Mesodermal cell (in vitro differentiated cells): ENCODE results near the gene TRMT2A.
"Not testable (repeated sequence)": the region's sequence is repeated elsewhere in the genome, so short reads cannot be mapped to it uniquely, and the experiment has no call there.

Experiments
- H3K27ac ChIP-seq: 2 replicates; pipeline ENCODE4 v1.7.0; 2013; ENCODE audit warnings: mild to moderate bottlenecking, low read depth, low read length, moderate library complexity; ENCODE audit not compliant: severe bottlenecking
- H3K36me3 ChIP-seq: 2 replicates; pipeline ENCODE4 v1.7.1; 2013; ENCODE audit warnings: mild to moderate bottlenecking, low read length, moderate library complexity; ENCODE audit not compliant: control insufficient read depth, insufficient read depth
- H3K4me1 ChIP-seq: one replicate; pipeline ENCODE4 v1.7.1; 2013; ENCODE audit warnings: mild to moderate bottlenecking, low read length; ENCODE audit not compliant: insufficient read depth, control insufficient read depth, poor library complexity, severe bottlenecking
- H3K4me3 ChIP-seq: 2 replicates; pipeline ENCODE4 v1.7.0; 2013; ENCODE audit warnings: low read length, control low read depth, mild to moderate bottlenecking; ENCODE audit not compliant: insufficient read depth, poor library complexity, severe bottlenecking; ENCODE audit errors: extremely low read depth
- H3K9me3 ChIP-seq: 2 replicates; pipeline ENCODE4 v1.7.1; 2013; ENCODE audit warnings: mild to moderate bottlenecking, low read length, moderate library complexity; ENCODE audit not compliant: control insufficient read depth
- WGBS, 2 experiments: methylation state at CpG; one replicate each; pipeline ENCODE4 v1.1.5; 2013; ENCODE audit warnings: missing lambda C conversion rate in 2 of 2; ENCODE audit not compliant: insufficient coverage in 2 of 2; 5-methylcytosine and 5-hydroxymethylcytosine counted together

The TRMT2A gene

DNA sequence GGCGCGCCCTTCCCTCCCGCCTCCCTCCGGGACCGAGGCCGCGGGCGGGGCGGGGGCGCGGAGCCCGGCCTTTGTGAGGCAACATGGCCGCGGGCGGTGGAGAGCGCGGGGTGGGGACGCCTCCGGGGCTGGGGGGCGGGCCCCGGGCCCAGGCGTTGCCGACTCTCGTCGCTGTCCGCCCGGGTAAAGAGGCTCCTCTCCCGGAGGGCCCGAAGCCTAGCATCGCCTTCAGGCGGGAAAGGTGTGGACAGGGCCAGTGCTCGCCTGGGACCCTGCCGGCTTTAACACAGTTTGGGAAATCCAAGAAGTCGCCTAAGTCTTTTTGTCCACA, 36.6 kb downstream of the TRMT2A start:
- Histone ChIP-seq H3K36me3 (peaks cover 19% of the 10 kb centered on the region), H3K4me1 (peaks cover 13% of the 10 kb centered on the region), H3K9me3 (no peaks in the 10 kb centered on the region), H3K27ac (peak overlapping the region; percentile 92), H3K4me3 (peak overlapping the region; percentile 87)
- WGBS, 2 experiments: 1% methylated on average over 22 to 32 of the region's 34 CpGs

GRCh38 chr22:20079745-20080444, 37.1 kb downstream of the TRMT2A start, which contains the start of gene DGCR8:
TSS of gene DGCR8 (plus strand) at chr22:20080241. CDS start at chr22:20085964, 5,723 bp downstream.
- Histone ChIP-seq H3K4me1 (peaks cover 13% of the 10 kb centered on the region), H3K4me3 (peak within 1 kb of the TSS; percentile 87), H3K36me3 (peaks cover 18% of the 10 kb centered on the region), H3K9me3 (no peaks in the 10 kb centered on the region), H3K27ac (peak within 1 kb of the TSS; percentile 92)
- 1% methylated on average over 63 to 73 of the region's 100 CpGs for WGBS, 2 experiments

- Histone ChIP-seq H3K27ac (no peak overlapping the region), H3K9me3 (no peaks in the 10 kb centered on the region), H3K4me1 (peaks cover 6% of the 10 kb centered on the region), H3K4me3 (no peak overlapping the region), H3K36me3 (peaks cover 3% of the 10 kb centered on the region)
- WGBS, 2 experiments: 89 to 100% methylated on average over 2 to 3 of the region's 6 CpGs
Observed at GRCh38 chr22:20076627-20077172, 40.3 kb downstream of the TRMT2A start.

- H3K36me3 ChIP-seq: no peaks in the 10 kb centered on the region
- 89 to 95% methylated on average over 8 of the region's 8 CpGs for WGBS, 2 experiments
- no peaks in the 10 kb centered on the region for H3K9me3 ChIP-seq
- no peaks in the 10 kb centered on the region for H3K4me1 ChIP-seq
- H3K4me3 ChIP-seq: no peak overlapping the region
- H3K27ac ChIP-seq: no peak overlapping the region
Observed at GRCh38 chr22:20071524-20071972, 45.5 kb downstream of the TRMT2A start.

DNA sequence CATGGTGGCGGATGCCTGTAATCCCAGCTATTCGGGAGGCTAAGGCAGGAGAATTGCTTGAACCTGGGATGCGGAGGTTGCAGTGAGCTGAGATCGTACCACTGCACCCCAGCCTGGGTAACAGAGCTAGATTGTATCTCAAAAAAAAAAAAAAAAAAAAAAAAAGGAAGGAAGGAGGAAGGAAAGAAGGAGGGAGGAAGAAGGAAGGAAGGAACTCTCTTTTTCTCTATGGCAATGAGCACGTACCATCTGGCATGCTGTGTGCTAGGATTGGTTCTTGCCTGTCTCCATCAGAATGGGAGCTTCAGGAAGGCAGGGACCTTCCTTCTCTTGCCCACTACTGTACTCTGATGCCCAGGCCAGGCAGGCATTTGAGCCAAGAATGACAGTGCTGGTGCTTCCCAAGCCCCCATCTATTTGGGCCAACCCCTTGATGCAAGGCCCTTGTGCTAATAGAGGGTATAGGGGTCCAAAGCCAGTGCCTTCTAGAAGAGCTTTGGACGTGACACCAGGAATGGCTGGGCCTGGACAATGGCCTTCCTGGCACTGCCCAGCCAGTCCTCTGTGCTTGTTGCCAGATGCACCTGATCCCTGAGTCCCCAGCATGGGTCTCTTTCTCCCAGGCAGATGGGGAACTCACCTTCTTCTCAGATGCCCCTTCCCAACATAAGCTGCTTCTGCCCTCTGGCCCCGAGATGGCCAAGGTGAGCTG, 47.5 kb downstream of the TRMT2A start:
- 90 to 91% methylated on average over 5 to 6 of the region's 7 CpGs for WGBS, 2 experiments
- H3K36me3 ChIP-seq: no peaks in the 10 kb centered on the region
- H3K4me1 ChIP-seq: no peaks in the 10 kb centered on the region
- H3K27ac ChIP-seq: no peak overlapping the region
- no peaks in the 10 kb centered on the region for H3K9me3 ChIP-seq
- no peak overlapping the region for H3K4me3 ChIP-seq

DNA sequence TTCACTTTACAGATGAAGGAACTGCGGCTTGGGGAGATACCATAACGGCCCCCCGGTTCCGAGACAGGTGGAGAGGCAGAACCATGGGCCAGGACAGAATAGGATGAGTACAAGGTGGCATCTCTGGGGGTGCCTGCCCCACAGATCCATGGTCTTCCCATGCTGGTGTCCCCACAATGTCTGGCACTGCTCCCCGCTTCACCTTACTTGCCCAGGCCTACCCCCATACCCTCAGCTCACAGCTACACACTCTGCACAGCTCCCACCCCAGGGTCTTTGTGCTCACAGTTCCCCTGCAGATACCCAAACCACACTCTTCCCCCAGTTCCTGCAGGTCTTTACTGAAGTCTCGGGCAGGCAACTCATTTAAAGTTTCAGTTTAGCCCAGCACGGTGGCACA, 48.4 kb downstream of the TRMT2A start:
- 92 to 97% methylated on average over 3 to 7 of the region's 7 CpGs for WGBS, 2 experiments
- Histone ChIP-seq H3K27ac (no peak overlapping the region), H3K4me1 (no peaks in the 10 kb centered on the region), H3K36me3 (no peaks in the 10 kb centered on the region), H3K4me3 (no peak overlapping the region), H3K9me3 (no peaks in the 10 kb centered on the region)

DNA sequence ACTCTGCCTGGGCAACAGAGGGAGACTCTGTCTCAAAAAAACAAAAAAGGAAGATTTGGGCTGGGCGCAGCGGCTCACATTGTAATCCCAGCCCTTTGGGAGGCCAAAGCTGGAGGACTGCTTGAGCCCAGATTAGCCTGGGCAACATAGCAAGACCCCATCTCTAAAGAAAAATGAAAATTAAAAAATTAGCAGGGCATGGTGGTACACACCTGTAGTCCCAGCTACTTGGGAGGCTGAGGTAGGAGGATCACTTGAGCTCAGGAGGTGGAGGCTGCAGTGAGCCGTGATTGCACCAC, 49.7 kb downstream of the TRMT2A start:
- H3K36me3 ChIP-seq, H3K4me1 ChIP-seq, H3K9me3 ChIP-seq, H3K27ac ChIP-seq, H3K4me3 ChIP-seq: not testable (repeated sequence)
- 94 to 100% methylated on average over 2 to 3 of the region's 3 CpGs for whole genome bisulfite sequencing, 2 experiments

- H3K36me3 ChIP-seq: no peaks in the 10 kb centered on the region
- H3K27ac ChIP-seq: no peak overlapping the region
- H3K9me3 ChIP-seq: no peaks in the 10 kb centered on the region
- no peak overlapping the region for H3K4me3 ChIP-seq
- peaks cover 7% of the 10 kb centered on the region for H3K4me1 ChIP-seq
- 92% methylated on average over 8 to 11 of the region's 11 CpGs for WGBS, 2 experiments
Observed at GRCh38 chr22:20066617-20067383, 50.2 kb downstream of the TRMT2A start.

DNA sequence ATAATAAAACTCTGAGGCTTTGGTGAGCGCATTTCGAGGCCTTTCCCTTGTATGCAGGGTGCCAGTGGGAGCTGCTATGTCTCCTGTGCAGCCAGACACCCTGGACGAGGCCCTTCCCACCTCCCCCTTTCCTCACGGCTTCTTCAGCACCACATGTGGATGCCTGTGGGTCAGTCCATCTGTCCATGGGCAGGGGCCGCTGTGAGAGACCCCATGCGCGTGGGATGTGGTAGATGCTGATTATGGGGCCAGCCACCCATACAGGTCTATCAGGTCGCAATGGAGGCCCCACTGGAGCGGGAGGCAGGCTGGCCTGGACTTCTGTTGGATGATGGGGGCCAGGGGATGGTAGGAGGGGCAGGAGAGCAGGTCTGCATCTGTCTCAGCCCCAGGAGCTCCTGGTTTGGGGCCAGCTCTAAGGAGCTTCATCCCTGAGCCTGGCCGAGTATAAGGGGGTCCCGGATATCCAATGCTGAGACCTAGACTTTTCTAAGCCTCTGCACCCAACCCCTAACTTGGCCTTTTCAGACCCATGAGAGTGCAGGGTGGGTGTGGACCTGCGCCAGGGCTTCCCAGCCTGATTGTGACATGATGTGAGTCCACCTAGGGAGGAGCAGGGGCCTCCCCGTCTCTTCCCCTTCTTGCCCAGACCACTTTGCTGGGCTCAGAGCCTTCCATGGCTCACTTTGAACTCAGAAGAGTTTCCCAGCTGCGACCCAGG, 51.0 kb downstream of the TRMT2A start:
- H3K27ac ChIP-seq: no peak overlapping the region
- 89 to 90% methylated on average over 9 to 11 of the region's 14 CpGs for WGBS, 2 experiments
- no peaks in the 10 kb centered on the region for H3K36me3 ChIP-seq
- peaks cover 7% of the 10 kb centered on the region for H3K4me1 ChIP-seq
- H3K4me3 ChIP-seq: no peak overlapping the region
- H3K9me3 ChIP-seq: no peaks in the 10 kb centered on the region

- Histone ChIP-seq H3K27ac (no peak overlapping the region), H3K36me3 (no peaks in the 10 kb centered on the region), H3K9me3 (no peaks in the 10 kb centered on the region), H3K4me3 (no peak overlapping the region), H3K4me1 (peaks cover 7% of the 10 kb centered on the region)
- WGBS, 2 experiments: 94 to 96% methylated on average over 15 to 18 of the region's 18 CpGs
Observed at GRCh38 chr22:20064545-20065262, 52.3 kb downstream of the TRMT2A start.
